ENCODE data around the gene PRRC2B.

The PRRC2B gene

DNA sequence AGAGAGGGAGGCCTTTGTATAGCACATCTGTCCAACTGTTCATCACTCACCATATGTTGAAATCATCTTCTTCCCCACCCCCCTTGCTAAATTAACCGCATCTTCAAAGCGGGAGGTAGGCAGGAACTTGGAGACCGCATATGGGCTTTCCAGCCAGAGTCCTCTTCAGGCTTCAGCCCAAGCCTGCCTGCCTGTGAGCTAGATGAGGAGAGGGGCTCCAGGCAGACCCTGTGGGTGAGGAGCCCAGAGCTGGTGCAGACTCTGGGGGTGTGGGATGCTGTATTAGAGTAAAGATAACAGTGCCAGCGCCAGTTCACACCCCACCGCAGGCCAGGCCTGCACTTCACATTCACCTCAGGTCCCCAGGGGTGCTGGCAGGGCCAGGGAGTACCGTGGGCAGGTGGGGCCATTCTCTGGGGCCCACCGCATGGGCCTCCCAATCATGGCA, 16.2 kb downstream of the PRRC2B start:
- no peak for DNase-seq

DNA sequence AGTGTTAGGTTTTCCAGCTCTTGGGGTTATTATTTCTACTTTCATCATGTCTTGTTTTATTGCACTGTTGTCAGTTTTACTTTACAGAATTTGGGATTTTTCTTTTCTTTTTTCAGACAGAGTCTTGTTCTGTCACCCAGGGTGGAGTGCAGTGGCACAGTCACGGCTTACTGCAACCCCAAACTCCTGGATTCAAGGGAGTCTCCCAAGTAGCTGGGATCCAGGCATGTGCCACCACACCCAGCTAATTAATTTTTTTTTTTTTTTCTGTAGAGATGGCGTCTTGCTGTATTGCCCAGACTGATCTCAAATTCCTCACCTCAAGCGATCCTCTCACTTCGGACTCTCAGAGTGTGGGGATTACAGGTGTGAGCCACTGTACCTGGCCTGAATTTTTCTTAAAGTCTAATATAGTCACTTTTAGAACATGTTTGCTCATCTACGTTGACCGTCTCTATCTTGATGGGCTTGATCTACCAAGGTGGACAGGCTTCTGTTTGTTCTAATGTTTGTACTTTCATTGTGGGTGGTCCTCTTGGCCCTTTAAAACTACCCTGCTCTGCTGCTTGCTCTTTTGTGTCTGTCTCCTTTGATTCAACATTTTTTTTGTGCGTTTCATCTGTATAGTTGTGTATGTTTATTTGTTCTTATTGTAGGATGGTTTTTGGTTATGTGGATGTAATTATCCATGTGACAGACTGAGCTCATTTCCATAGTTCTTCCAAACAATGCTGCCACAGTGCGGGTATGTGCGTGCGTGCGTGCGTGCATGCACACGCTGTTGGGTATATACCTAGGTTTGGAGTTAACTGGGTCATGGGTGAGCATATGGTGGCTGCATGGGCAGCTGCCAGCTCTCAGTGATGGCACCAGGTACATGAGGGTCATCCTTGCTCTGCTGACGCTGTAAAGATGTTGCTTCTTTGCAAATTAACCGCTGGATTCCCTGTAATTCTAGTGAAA, 18.1 kb downstream of the PRRC2B start:
- DNase-seq, result no peak

DNA sequence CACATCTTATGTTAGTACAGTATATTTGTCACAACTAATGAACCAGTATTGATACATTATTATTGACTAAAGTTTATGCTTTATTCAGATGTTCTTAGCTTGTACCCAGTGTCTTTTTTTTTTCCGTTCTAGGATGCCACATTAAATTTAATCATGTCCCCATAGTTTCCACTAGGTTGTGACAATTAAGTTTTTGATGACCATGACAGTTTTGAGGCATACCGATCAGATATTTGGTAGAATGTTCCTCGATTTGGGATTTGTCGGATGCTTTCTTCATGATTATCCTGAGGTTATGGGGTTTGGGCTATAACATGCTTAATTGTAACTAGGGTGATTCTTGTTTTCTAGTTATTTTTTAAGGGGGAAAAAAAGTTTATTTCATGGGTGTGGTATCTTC, 22.6 kb downstream of the PRRC2B start:
- DNase-seq, result no peak

DNA sequence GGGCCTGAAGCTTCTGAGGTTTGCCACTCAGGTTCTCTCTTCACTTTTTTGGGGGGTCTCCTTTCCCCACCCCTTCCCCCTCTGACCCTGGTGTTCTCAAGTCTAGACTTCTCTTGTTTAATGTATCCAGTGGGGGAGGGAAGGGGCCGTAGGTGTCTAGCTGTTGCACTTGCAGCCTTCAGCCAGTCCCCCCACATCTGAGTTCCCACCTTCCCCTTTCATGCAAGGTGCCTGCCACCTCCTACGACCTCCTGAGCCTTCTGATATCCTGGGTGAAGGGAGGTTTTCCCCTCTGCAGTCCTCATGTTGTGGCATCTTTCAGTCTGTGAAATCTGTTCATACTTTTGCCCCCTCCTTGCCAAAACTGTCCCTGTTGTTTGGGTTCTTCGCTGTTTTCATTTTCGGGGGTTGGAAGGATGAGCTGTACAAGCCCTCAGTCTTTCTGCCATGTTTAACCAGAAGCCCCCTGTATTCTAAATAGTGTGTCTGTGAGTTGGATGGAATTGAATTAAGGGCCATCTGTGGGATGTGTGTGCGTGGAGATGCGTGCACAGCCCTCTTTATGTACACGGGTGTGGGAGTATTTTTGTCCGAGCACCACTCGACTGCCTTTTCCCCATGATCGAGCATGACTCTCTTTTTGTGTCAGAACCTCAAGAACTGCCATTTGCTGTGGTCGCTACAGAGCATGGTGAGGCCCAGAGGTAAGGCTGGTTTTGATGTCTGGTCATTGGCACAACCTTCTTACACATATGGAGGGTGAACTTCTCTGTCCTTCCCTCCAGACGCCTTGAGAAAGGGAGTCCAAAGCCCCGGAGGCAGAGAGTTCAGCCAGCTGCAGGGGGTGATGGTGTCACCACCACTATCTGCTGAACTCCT, 23.6 kb downstream of the PRRC2B start:
- no peak for DNase-seq

DNA sequence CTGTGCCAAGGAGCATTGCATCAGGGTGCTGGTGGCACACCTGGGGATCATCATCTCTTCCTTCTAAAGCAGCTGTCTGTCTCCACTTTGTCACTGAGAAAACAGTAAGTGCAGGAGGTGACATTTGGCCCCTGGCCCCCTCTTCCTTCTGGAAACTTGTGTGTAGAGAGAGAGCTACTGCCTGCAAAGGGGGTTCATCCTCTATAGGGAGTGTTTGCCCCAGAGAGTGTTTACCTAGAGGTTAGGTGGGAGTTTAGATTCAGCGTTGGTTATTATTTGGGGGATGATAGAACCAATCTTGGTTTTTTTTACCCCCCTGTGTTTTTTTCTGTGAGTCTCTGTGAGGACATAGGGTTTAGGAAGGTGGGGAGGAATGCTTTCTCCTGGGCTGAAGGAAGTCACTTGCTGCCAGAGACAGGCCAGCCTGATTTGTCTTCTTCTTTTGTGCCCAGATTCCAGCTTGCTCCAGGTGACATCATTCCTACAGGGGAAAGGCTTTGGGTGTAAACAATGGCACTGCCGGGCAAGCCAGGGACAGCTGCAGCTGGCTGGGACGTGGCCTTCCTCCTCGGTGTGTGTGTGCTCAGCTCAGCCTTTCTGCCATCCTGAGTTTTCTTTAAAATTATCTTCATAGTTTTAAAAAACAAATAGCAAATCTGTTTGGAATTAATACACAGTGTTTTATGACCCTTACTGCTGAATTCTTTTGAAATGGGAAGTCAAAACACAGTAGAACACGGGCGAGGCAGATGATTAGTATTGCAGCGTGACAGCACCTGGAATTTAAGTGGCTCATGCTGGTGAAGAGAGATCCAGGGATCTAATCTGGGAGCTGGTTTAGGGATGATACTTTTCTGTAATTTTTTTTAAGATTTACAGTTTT, 24.5 kb downstream of the PRRC2B start:
- no peak for DNase-seq

DNA sequence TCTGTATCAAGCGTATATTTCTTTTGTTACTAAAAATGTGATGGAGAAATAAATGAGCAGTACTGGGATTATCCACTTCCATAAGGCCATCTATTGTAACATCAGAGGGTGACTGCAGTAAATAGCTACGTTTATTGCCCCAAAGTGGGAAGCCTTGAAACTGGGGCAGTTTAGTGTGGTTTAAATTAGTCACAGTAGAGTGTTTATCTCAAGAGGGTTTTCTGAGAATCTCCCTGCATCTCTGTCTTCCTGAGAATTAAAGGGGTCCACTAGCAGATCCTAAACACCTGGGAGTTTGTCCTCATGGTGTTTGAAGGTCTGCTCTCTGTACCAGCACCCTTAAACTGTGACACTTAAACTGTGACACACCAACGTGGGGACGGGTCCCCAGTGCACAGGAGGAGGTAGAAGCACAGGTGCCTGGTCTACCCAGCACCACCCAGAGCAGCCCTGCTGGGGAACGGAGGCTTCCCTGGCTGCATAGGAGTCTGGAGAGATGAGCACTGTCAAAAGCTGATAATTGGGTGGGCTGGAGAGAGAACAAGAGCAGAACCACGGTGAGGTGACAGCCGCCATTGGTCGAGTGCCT, 25.2 kb downstream of the PRRC2B start:
- no peak for DNase-seq

DNA sequence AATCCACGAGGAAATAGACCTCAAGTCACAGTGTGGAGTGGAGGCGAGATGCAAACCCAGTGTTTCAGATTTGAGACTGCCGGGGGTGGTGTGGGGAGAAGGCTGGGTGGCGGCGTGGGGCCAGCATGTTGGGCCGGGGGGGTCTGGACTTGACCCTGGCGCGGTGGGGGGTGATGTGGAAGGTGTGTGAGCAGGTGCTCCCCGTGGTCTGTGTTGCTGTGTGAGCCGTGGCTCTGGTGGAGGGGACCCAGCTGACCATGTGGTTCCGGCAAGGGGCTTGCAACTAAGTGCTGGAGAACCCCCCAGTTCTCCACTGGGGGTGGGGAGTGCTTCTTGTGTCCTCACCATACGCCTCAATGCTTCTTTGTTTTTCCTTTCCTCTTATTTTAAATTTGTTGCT, 25.8 kb downstream of the PRRC2B start:
- DNase-seq, result no peak

DNA sequence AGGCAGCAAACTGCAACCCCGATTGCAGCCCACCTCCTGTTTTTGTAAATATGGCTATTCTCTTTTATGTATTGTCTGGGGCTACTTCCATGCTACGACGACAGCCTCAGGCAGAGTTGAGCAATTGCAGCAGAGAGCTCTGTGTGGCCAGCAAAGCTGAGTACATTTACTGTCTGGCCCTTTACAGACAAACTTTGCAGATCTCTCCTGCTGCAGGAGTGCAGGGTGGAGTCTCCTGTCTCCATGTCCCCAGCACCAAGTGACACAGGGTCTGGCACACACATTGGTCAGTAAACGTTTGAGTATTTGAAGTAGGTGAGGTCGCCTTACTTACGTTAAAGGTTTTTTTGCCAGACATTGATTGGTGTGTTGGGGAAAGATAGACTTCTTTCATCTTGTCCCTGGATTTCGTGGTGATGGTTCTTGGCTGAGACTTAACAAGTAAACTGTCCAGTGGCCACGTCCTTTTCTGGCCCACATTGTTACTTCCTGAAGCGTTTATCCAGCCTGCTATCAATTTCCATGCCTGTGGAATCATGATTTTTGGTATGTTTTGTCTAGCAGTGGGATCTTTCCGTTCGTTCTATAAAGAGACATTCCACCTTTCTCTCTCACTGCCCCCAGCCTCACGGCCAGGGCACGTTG, 27.2 kb downstream of the PRRC2B start:
- DNase-seq, result no peak

DNA sequence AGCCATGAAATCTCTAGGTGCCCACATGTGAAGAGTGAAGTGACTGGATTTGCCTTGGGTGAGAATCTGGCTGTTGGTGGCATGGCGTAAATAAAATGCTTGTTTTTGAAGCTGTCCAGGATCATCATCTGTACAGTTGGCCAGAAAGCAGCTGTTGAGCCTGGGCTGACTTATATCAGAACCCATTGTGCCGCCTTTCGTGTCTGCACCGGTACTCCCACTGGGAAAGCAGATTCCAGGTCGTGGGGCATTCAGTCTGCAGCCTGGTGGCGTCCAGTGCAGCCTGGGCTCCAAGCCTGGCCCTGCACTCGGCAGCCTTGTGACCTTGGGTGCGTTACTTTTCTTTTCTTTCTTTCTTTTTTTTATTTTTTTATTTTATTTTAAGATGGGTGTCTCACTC, 27.8 kb downstream of the PRRC2B start:
- no peak for DNase-seq

DNA sequence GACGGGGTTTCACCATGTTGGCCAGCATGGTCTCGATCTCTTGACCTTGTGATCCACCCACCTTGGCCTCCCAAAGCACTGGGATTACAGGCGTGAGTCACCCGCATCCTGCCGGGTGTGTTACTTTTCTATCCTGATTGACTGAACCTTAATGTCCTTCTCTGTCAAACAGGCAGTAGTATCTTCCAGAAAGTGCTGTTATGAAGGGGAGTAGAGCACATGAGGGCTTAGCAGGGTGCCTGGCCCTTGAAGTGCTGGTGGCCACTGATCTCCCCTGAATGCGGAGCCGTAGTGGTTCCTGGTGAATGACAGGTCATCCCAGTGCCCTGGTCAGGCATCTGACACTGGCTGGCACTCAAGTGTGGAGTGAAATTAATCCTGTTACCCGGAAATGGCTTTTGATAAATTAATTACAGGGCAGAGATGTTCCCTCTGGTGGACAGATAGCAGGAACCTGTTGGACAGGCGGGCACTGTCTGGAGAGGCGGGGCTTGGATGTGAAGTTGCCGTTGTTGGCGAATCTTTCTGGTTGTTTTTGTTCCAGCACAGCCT, 28.4 kb downstream of the PRRC2B start:
- DNase-seq, result no peak

DNA sequence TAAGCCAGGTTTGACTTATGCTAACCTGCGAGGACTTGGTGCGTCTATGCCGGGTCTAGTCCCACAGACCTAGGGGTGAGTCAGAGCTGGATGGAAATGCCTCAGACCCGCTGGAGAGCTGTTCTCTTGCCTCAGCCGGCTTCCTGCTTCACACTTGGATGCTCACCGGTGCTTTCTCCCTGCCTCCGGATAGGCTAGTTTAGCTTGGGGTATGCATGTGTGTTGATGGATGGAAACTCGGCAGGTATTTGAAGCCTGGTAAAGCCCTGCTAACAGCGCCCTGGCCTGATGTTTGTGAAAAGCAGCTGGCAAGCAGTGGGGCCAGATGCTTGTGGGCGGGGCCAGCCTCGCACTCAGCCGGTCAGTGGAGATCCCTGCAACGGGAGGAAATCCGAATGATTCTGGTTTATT, 29.3 kb downstream of the PRRC2B start:
- no peak for DNase-seq

DNA sequence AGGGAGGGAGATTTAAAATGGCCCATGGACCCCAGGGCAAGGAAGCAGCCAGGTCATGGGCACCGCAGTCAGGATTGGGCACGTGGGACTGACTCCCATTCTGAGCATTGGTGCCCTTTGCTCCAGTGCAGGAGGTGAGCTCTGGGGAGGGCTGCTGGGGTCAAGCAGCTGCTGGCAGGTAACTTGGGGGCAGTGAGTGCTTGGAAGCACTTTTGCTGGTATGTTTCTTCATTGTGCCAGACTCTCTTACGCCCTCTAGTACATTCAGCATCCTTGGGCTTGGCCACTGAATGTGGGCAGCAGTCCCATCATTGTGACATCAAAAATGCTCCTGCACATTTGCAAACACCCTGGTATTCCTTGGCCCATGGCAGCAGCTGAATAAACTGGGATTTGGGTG, 32.7 kb downstream of the PRRC2B start:
- no peak for DNase-seq

DNA sequence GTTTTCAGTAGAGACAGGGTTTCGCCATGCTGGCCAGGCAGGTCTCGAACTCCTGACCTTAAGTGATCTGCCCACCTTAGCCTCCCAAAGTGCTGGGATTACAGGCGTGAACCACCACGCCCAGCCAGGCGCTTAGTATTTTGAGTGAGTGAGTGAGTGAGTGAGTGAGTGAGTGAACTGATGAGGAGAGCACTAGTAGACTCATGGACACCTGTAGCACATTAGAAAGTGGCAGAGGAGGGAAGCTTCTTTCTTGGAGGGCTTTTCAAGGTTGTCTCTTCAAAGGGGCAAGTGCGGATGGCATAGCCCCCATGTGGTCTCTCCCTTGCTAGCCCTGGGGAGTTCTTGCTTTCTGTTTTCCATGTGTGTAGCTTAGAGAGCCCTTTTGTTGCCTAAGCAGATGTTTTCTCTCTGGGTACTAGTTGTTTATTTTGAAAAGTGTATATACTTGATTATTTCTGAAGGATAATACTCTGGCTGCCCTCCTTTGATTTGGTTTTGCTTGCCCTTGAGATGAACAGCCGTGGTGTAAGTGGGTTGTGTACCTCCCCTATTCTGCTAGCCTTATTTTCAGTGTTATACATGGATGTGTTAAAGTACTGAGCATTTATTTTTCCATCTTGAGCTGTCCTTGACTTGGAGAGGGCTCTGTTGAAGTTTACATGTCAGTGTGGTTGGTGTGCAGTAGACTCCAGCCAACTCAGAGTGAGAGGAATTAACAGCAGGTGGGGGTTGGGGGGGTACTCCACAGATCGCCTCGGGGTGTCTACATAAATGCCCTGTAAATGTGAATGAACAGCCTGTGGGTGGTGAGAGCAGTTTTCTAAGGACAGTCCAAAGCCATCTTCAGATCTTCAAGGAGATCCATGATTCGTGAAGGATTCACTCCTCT, 35.5 kb downstream of the PRRC2B start:
- DNase-seq, result no peak

DNA sequence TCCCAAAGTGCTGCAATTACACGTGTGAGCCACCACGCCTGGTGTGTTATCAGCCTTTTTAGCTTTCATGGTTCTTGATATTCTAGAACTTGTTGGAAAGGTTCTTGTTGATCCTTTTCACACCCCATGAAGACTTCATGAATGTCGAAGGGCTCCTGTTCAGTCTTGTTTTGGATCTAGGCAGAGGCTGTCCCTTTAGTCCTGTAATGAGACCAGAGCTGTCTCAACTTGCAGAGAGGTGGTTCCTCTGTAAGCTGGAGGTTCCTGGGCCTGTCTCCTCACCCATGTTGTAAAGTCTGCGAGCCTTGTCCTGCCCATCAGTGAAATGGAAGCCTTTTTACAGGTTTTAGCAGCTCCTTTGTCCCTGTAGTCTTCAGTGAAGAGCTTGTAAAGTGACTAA, 38.2 kb downstream of the PRRC2B start:
- no peak for DNase-seq

DNA sequence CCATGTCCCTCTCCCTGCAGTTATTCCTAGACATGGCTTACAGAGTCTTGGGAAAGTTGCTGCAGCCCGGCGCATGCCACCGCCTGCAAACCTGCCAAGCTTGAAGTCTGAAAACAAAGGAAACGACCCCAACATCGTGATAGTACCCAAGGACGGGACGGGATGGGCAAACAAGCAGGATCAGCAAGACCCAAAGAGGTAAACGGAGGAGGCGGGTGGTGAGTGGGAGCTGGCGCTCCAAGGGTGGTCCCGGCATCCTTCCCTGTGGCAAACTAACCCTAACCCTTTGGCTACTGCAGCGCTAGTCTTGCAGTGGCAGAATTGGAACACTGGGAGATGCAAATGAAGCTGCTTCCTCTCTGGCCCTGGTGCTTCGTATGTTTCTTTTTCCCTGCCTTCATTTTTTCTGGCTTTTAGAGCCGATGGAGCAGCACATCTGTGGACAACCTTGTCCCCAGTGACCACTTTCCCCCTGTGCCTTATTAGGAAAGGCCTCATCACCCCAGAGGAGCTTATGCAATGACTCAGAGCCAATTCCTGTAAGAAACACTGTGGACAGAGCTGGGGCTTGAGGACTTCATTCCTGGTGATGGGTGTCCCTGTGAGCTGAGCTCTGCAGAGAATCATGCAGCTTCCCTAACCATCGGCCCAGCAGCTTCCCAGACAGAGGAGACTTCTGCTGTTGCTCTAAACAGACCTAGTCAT, 38.9 kb downstream of the PRRC2B start:
- DNase-seq, result no peak

DNA sequence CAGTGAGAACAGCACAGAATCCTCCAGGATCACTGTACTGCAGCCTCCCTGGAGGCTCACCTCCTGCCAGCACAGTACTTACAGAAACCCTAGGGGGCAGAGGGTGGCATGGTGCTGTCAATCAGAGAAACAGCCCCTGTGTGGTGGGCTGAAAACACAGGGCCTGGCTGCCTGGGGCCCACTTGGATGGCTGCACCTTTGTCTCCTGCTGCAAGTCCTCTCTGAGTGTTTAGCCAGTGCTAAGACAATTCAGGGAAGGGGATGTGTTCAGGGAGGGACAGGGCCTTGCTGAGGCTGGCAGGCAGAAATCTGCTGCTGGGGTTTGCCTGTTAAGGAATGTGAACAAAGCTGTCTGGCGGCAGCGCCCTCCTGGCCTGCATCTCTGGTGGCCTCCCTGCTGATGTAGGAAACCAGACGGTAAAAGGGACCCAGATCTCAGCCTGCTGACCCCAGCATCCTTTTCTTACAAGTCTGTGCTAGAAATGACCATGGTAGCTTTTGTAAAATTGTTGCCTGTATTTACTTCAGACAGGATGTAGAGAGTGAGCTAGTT, 39.5 kb downstream of the PRRC2B start:
- no peak for DNase-seq

DNA sequence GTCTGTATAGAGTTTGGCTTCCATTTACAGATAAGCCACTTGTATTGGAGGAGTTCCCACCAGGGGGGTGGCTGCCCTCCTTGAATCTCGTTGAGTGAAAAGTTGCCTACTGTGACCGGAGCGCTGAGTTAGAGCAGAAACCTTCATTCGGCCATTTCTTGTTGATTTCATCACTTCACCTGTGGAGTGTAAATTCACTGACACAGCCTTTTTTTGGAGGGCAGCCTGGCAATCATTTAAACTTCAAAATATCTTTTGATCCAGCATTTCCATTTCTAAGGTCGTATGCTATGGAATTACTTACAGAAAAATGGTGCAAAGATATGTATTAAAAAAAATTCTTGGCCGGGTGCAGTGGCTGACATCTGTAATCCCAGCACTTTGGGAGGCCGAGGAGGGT, 40.8 kb downstream of the PRRC2B start:
- DNase-seq, result no peak

DNA sequence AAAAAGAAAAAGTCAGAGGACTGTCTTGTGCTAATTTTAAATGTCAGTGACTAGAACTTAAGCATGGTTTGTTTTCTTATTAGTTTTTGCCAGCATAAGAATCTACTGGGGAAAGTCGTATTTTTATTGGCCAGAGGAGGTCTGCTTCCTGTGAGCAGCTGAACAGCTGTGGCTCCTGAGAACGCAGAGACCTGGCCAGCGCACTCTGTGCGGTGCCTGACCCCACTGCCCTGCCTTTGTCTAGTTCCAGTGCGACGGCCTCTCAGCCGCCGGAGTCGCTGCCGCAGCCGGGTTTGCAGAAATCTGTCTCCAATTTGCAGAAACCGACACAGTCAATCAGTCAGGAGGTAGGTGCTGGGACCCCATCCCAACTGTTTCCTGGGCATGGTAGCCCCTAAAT, 42.5 kb downstream of the PRRC2B start:
- no peak for DNase-seq

DNA sequence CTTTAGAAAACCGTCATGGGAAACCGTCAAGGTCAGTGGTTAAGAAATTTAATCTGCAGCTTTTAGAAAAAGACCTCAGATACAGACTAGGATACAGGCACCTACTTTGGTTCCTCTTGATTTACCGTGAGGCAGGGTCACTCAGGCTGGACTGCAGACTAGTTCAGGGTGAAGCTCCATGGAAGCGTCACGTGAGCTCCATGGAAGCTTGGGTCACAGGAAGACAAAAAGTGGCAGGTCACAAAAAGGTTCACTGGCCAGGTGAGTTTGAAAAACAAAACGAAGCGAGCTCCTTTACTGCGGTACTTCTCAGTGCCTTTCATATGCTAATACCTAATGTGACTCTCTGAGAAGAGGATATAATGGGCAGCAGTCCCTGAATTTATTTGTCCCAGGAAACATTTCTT, 43.0 kb downstream of the PRRC2B start:
- DNase-seq, result no peak

DNA sequence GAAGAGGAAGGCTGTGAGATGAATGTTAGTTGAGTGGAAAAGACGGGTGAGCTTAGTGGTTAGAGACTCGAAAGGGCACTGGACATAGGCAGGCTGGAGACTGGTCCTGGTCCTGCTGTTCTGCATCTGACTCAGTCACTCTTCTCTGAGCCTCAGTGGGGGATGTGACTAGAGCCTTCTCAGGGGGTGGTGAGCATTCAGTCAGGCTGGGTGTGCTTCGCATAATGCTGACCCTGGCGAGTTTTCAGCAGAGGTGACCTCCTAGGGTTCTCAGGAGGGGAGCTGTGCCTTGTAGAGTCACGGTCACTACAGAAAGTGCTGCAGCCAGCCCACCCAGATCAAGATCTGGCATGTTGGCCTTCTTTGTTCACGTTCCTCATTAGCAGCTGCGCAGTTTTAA, 44.3 kb downstream of the PRRC2B start:
- no peak for DNase-seq

All from OCI-M1 (cell line).